ENCODE results near the gene LARGE1. TPM values are rescaled to one million over a fixed set of nuclear protein-coding genes. Genes with fewer than 3 reads are reported as not detected.

The LARGE1 gene
- total RNA-seq, 1 experiment from 2014 or later: 30.7 TPM

DNA sequence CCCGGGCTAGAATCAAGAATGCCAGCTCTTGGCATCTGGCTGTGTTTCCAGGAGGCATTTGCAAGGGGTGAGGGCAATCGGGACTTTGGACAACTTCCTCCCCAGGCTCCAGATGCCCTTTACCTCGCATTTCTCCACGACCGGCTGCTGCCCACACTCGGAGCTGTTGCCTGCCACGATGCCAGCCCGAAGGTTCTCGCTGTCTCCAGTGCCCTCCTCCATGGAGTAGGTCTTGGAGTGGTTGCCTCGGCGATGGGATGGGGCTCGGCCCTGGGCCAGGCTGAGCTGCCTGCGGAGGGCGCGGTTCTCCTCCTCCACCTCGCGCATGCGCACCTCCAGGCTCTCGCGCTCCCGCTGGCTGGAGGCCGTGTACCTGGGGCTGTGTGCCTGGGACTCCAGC lies 270.0 kb downstream of the LARGE1 start:
- no peaks in the 10 kb centered on the region for H3K27me3 ChIP-seq (ENCODE audit: control insufficient read depth, insufficient read depth, low read length)
- peak; percentile 13 for DNase-seq
- no peak overlapping the region for H3K4me3 ChIP-seq (ENCODE audit: insufficient read depth, low read depth, low read length)
- no peaks in the 10 kb centered on the region for H3K36me3 ChIP-seq (replicated peaks; ENCODE audit: control insufficient read depth, insufficient read depth, low read length)

DNA sequence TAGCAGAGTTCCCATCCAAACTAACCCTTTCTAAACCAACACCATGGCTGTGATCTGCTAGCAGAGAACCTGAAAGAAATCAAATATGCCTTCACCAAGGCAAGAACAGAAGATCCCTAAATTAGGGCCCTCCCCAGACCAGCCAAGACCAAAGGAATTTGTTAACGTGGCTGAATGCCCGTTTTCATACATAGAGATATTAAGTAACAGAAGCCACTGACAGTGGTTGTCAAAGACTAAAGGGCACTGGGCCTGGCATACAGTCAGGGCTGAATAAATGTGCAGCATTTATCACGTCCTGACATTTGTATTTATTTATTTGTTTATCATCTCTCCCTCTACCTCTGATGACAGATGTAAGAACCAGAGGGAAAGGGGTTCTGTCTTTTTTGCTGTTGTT lies 271.8 kb downstream of the LARGE1 start:
- Histone ChIP-seq H3K4me3 (ENCODE audit: insufficient read depth, low read depth, low read length) (no peak overlapping the region), H3K27me3 (ENCODE audit: control insufficient read depth, insufficient read depth, low read length) (no peaks in the 10 kb centered on the region), H3K36me3 (replicated peaks; ENCODE audit: control insufficient read depth, insufficient read depth, low read length) (no peaks in the 10 kb centered on the region)
- DNase-seq: no peak

DNA sequence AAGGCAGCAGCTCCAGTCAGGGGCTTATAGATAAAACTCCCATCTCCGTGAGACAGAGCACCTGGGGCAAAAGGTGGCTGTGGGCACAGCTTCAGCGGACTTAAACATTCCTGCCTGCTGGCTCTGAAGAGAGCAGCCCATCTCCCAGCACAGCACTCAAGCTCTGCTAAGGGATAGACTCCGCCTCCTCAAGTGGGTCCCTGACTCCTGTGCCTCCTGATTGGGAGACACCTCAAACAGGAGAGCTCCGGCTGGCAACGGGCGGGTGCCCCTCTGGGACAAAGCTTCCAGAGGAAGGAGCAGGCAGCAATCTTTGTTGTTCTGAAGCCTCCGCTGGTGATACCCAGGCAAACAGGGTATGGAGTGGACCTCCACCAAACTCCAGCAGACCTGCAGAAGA lies 279.4 kb downstream of the LARGE1 start:
- DNase-seq: peak; percentile 26
- no peak overlapping the region for H3K4me3 ChIP-seq (ENCODE audit: insufficient read depth, low read depth, low read length)
- H3K27me3 ChIP-seq (ENCODE audit: control insufficient read depth, insufficient read depth, low read length): no peaks in the 10 kb centered on the region
- no peaks in the 10 kb centered on the region for H3K36me3 ChIP-seq (replicated peaks; ENCODE audit: control insufficient read depth, insufficient read depth, low read length)

DNA sequence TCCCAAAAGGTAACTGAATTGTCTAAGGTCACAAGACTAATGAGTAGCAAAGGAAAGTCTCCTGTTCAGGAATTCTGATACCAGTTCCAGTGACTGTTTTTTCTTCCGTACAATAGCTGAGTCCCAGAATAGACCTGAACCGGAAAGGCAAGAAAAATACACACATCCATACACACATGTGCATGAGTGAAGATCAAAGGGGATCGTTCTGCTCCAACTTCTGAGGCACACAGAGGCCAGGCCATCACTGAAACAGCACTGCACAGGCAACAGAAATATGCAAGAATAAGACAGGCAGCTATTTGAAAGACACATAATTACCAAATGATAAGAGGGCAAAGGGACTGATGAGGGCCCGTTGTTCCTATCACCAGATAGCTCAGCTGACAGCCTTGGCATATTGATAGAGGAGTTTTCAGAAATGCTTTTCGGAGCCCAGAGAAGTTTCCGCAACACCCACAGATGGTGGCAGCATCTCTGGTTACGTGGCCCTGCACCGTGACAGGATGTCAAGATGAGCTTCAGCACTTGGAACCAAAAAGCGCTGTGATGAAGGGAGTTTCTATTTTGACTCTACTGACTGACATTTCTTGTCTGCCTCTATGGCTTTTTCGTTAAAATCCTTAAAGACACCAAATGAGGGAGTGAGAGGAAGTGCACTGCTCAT lies 280.6 kb downstream of the LARGE1 start:
- H3K36me3 ChIP-seq (replicated peaks; ENCODE audit: control insufficient read depth, insufficient read depth, low read length): no peaks in the 10 kb centered on the region
- no peak for DNase-seq
- H3K4me3 ChIP-seq (ENCODE audit: insufficient read depth, low read depth, low read length): no peak overlapping the region
- H3K27me3 ChIP-seq (ENCODE audit: control insufficient read depth, insufficient read depth, low read length): no peaks in the 10 kb centered on the region

DNA sequence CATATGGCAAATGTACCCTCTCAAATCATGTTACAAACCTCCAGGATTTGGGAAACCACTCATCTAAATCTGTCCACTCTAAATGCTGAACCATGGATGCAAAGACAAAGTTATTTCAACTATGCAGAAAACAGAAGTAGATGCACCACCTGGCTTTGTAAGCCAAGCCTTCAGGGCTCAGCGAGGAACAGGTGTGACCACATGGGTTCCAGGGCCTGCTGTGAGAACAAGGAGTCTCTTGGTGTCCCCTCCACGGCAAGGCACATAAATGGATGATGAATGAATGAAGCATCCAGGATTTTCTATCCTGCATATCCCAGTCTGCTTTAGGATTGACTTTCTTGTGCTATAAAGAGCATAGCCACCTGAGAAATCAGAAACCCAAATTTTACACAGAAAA lies 284.5 kb downstream of the LARGE1 start:
- DNase-seq: no peak
- H3K4me3 ChIP-seq (ENCODE audit: insufficient read depth, low read depth, low read length): no peak overlapping the region
- no peaks in the 10 kb centered on the region for H3K27me3 ChIP-seq (ENCODE audit: control insufficient read depth, insufficient read depth, low read length)
- H3K36me3 ChIP-seq (replicated peaks; ENCODE audit: control insufficient read depth, insufficient read depth, low read length): no peaks in the 10 kb centered on the region

DNA sequence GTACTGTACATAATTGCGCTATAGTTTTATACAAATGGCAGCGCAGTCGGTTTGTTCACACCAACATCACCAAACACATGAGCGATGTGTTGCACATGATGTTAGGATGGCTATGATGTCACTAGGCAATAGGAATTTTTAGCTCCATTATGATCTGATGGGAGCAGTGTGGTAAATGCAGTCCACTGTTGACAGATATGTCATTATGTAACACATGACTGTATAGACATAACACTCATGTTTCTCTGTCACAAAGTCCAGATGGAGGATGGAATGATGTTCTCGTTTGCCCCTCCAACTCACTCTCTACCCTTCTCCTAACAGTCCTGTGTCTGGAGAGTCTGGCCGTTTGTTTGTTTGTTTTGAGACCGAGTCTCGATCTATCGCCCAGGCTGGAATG lies 288.5 kb downstream of the LARGE1 start:
- Histone ChIP-seq H3K27me3 (ENCODE audit: control insufficient read depth, insufficient read depth, low read length) (no peaks in the 10 kb centered on the region), H3K36me3 (replicated peaks; ENCODE audit: control insufficient read depth, insufficient read depth, low read length) (no peaks in the 10 kb centered on the region), H3K4me3 (ENCODE audit: insufficient read depth, low read depth, low read length) (no peak overlapping the region)
- DNase-seq: no peak

DNA sequence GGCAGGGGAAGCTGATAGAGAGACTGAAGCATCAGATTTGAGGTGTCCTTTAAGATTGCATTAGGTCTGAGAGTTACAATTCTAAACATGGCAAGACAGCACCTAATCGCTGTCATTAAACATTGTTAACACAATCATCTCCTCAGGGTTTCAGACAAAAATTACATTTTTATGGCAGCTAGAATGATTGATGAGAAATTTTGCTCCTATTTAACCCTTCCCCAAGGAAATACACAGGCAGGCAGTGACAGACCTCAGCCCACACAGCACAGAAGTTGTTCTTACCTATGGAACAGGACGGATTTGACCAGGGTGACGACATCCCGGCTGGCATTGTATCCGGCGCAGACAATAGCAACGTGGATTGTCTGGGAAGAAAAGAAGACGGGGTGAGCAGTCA lies 294.3 kb downstream of the LARGE1 start:
- DNase-seq: no peak
- no peaks in the 10 kb centered on the region for H3K36me3 ChIP-seq (replicated peaks; ENCODE audit: control insufficient read depth, insufficient read depth, low read length)
- H3K4me3 ChIP-seq (ENCODE audit: insufficient read depth, low read depth, low read length): no peak overlapping the region
- no peaks in the 10 kb centered on the region for H3K27me3 ChIP-seq (ENCODE audit: control insufficient read depth, insufficient read depth, low read length)

DNA sequence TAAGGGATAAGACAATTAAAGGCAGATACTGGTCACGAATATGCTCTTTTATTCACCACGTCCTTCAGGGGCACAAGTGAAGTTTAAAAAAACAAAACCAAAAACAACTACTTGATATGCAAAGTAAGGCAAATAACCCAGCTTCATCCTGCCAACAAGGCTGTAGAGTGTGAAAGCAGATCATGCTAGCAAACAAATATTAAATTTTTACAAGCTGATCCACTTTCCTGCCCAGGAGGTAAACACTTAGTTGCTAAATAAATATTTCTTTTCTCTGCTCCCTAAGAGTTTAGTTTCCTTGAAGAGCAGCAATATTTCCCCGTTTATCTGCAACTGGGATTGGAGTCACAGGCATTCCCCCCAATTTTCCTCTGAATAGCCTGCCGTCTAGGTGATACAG lies 300.2 kb downstream of the LARGE1 start:
- no peaks in the 10 kb centered on the region for H3K36me3 ChIP-seq (replicated peaks; ENCODE audit: control insufficient read depth, insufficient read depth, low read length)
- H3K4me3 ChIP-seq (ENCODE audit: insufficient read depth, low read depth, low read length): no peak overlapping the region
- no peaks in the 10 kb centered on the region for H3K27me3 ChIP-seq (ENCODE audit: control insufficient read depth, insufficient read depth, low read length)
- no peak for DNase-seq

DNA sequence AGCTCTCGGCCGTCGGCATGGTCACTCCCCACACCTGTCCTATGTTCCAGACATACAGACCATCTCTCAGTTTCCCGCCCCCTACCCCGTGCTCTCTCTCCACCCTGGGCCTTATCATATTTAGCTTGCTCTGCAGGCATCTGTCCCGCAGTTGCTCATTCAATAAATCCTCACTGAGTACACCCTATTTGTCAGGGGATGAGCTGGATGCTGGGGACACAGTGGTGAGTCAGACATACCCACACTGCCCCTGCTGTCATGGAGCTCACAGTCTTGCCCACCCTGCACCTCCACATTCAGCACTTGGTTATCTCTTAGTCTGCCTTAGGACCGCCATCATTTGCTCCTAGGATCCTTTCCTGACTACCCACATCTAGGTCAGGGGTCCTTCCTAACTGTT lies 313.8 kb downstream of the LARGE1 start:
- Histone ChIP-seq H3K36me3 (replicated peaks; ENCODE audit: control insufficient read depth, insufficient read depth, low read length) (no peaks in the 10 kb centered on the region; the same call in 1 of the 2 replicates), H3K4me3 (ENCODE audit: insufficient read depth, low read depth, low read length) (no peak overlapping the region), H3K27me3 (ENCODE audit: control insufficient read depth, insufficient read depth, low read length) (no peaks in the 10 kb centered on the region)
- no peak for DNase-seq

DNA sequence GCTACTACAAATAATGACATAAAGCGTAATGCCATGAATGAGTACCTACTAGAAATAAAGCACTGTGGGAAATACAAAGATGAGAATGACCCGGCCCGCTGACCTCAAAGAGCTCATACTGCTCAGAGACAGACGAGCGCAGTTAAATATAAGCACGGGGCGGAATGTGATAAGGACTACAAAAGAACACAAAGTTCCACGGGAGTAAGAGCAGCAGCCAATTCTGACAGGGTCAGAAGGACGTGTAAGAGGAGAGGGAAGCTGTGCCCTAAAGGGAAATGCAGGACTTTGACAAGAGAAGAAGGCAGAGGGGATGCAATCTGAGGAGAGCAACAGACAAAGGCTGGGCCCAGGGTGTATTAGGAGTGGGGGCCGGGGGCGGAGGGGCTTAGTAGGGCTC lies 314.6 kb downstream of the LARGE1 start:
- no peak for DNase-seq
- no peaks in the 10 kb centered on the region; the same call in 1 of the 2 replicates for H3K36me3 ChIP-seq (replicated peaks; ENCODE audit: control insufficient read depth, insufficient read depth, low read length)
- no peaks in the 10 kb centered on the region for H3K27me3 ChIP-seq (ENCODE audit: control insufficient read depth, insufficient read depth, low read length)
- H3K4me3 ChIP-seq (ENCODE audit: insufficient read depth, low read depth, low read length): no peak overlapping the region

DNA sequence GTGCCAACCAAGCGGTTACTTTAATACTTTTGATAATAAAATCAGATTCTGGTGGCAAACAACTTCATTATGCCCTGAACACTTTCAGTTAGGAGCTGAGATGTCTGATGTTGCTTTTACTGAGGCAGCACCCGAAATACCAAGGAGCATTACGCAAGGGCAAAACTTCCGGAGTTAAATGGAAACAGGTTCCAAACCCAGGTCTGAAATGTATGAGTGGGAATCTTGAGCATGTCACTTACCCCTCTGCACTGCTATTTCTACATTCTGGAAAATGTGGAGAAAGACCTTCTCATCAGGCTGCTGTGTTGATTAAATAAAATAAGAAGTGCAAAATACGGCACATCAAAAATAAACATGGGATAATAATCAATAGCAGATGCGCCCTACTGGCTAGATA lies 315.1 kb downstream of the LARGE1 start:
- Histone ChIP-seq H3K4me3 (ENCODE audit: insufficient read depth, low read depth, low read length) (no peak overlapping the region), H3K36me3 (replicated peaks; ENCODE audit: control insufficient read depth, insufficient read depth, low read length) (no peaks in the 10 kb centered on the region; the same call in 1 of the 2 replicates), H3K27me3 (ENCODE audit: control insufficient read depth, insufficient read depth, low read length) (no peaks in the 10 kb centered on the region)
- DNase-seq: no peak

DNA sequence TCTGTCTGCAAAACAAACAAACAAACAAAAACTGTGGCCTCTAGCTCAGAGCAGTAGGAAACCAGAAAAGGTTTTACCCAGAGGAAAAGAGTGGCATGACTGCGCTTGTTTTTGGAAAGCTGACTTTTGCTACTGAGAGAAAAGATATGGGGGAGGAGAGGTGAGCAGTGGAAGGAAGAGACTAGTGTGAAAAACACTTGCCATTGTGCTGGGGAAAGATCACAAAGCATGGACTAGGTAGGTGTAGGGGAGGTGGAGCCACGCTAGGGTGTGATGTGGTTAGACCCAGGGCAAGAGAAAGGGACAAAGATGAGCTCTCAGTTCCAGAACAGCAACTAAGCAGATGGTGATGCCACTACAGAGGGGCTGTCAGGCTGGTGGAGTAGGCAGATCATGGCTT lies 319.2 kb downstream of the LARGE1 start:
- Histone ChIP-seq H3K27me3 (ENCODE audit: control insufficient read depth, insufficient read depth, low read length) (no peaks in the 10 kb centered on the region), H3K4me3 (ENCODE audit: insufficient read depth, low read depth, low read length) (no peak overlapping the region), H3K36me3 (replicated peaks; ENCODE audit: control insufficient read depth, insufficient read depth, low read length) (no peaks in the 10 kb centered on the region; the same call in 1 of the 2 replicates)
- no peak for DNase-seq

DNA sequence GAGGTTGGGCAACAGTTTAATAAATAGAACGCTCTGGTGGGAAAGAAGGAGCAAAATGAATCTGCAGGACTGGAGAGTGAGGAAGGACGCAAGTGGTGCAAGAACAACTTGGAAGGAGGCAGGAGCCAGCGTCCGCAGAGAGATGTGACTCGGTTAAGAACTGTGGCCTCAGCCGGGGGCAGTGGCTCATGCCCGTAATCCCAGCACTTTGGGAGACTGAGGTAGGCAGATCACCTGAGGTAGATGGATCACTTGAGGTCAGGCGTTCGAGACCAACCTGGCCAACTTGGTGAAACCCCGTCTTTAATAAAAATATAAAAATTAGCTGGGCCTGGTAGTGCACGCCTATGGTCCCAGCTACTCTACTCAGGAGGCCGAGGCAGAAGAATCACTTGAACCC lies 319.7 kb downstream of the LARGE1 start:
- H3K36me3 ChIP-seq (replicated peaks; ENCODE audit: control insufficient read depth, insufficient read depth, low read length): no peaks in the 10 kb centered on the region; the same call in 1 of the 2 replicates
- no peak overlapping the region for H3K4me3 ChIP-seq (ENCODE audit: insufficient read depth, low read depth, low read length)
- no peak for DNase-seq
- H3K27me3 ChIP-seq (ENCODE audit: control insufficient read depth, insufficient read depth, low read length): no peaks in the 10 kb centered on the region

DNA sequence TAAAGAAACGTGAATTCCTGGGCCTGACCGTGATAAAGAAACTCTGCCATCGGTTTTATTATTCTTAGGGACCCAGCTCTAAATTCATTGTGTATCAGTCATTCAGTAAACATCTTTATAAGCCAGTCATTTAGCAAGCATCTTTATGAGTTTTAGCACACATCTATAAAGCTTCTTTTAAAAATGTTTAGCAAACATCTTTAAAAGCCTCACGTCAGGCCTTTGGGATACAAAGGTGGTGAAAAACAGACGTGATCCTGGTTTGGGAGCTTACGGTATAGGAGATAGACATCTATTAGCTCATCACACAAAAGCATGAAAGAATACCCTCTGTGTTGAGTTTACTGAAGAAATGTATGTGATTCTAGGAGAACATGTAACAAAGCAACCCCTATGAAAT lies 320.2 kb downstream of the LARGE1 start:
- Histone ChIP-seq H3K27me3 (ENCODE audit: control insufficient read depth, insufficient read depth, low read length) (no peaks in the 10 kb centered on the region), H3K36me3 (replicated peaks; ENCODE audit: control insufficient read depth, insufficient read depth, low read length) (no peaks in the 10 kb centered on the region; the same call in 1 of the 2 replicates), H3K4me3 (ENCODE audit: insufficient read depth, low read depth, low read length) (no peak overlapping the region)
- DNase-seq: no peak

DNA sequence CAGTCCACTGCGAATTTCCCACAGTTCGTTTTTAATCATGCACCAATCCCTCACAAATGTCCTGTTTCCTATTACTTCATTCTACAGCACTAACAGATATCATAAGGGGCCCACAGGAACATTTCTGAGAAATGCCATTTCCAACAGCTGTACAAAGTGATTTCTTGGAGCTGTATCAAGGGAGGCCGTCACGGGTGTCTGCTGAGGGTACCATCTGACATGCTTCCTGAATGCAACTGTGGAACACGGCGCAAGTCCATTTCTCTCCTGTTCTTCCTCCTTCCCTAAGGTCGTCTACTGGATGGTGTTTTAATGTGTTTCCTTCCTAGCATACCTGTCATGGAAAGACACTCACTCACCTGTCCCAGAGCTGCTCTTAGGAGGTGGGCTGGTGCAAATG lies 320.7 kb downstream of the LARGE1 start:
- H3K36me3 ChIP-seq (replicated peaks; ENCODE audit: control insufficient read depth, insufficient read depth, low read length): no peaks in the 10 kb centered on the region; the same call in 1 of the 2 replicates
- DNase-seq: no peak
- no peaks in the 10 kb centered on the region for H3K27me3 ChIP-seq (ENCODE audit: control insufficient read depth, insufficient read depth, low read length)
- no peak overlapping the region for H3K4me3 ChIP-seq (ENCODE audit: insufficient read depth, low read depth, low read length)

DNA sequence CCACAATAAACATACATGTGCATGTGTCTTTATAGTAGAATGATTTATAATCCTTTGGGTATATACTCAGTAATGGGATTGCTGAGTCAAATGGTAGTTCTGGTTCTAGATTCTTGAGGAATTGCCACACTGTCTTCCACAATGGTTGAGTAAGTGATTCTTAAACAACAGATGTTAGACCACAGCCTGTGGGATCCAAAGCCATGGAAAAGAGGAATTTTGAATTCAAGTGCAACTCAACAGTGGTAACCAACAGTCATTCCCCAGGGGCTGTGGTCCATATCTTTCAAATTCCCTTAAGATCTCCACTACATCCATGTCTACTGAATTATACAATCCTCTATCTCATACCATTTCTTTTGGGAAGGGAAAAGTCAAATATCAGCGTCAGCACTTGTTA lies 321.5 kb downstream of the LARGE1 start:
- H3K27me3 ChIP-seq (ENCODE audit: control insufficient read depth, insufficient read depth, low read length): no peaks in the 10 kb centered on the region
- no peaks in the 10 kb centered on the region; the same call in 1 of the 2 replicates for H3K36me3 ChIP-seq (replicated peaks; ENCODE audit: control insufficient read depth, insufficient read depth, low read length)
- DNase-seq: no peak
- no peak overlapping the region for H3K4me3 ChIP-seq (ENCODE audit: insufficient read depth, low read depth, low read length)

All from H7 (cell line).